ENCODE results near the gene GLRA3.
"Not testable (repeated sequence)": the region's sequence is repeated elsewhere in the genome, so short reads cannot be mapped to it uniquely, and the experiment has no call there.

Gene GLRA3

DNA sequence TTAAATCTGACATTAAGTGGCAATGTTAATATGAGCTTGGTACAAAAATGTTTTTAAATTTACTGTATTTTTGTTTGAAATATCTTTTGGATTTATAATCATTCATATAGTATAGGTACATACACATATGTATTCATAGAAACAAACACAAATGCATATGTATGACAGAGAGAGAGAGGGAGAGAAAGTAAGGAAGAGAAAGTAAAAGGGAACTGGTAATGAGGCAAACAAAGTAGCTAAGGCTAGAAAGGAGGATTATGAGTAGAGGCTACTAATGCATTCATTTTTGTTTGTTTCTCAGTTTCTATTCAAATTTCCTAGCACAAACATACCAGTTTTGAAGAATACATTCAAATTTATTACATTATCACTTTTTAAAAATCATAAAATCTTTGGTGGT is 132.4 kb downstream of the GLRA3 start:
- no peak for ATAC-seq
- TF ChIP-seq, protein P1, sequence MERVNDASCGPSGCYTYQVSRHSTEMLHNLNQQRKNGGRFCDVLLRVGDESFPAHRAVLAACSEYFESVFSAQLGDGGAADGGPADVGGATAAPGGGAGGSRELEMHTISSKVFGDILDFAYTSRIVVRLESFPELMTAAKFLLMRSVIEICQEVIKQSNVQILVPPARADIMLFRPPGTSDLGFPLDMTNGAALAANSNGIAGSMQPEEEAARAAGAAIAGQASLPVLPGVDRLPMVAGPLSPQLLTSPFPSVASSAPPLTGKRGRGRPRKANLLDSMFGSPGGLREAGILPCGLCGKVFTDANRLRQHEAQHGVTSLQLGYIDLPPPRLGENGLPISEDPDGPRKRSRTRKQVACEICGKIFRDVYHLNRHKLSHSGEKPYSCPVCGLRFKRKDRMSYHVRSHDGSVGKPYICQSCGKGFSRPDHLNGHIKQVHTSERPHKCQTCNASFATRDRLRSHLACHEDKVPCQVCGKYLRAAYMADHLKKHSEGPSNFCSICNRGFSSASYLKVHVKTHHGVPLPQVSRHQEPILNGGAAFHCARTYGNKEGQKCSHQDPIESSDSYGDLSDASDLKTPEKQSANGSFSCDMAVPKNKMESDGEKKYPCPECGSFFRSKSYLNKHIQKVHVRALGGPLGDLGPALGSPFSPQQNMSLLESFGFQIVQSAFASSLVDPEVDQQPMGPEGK (CRISPR knock-in tag; IDR thresholded peaks at IDR 0.05; ENCODE audit: borderline replicate concordance) = no peak
- TF ChIP-seq SNAI2 (CRISPR knock-in tag; IDR thresholded peaks at IDR 0.05) (no peak), PPARA (CRISPR knock-in tag; IDR thresholded peaks at IDR 0.05; ENCODE audit: borderline replicate concordance) (no peak), ARNTL (CRISPR knock-in tag; IDR thresholded peaks at IDR 0.05; ENCODE audit: borderline replicate concordance, low read depth) (no peak), CSDC2 (CRISPR knock-in tag; IDR thresholded peaks at IDR 0.05) (no peak), ISL1 (CRISPR knock-in tag; IDR thresholded peaks at IDR 0.05) (no peak), BACH2 (CRISPR knock-in tag; IDR thresholded peaks at IDR 0.05; ENCODE audit: borderline replicate concordance) (no peak), ZNF8 (CRISPR knock-in tag; IDR thresholded peaks at IDR 0.05) (no peak), RARB (CRISPR knock-in tag; IDR thresholded peaks at IDR 0.05) (no peak), ZC3H10 (CRISPR knock-in tag; IDR thresholded peaks at IDR 0.05) (no peak), ZNF565 (CRISPR knock-in tag; conservative IDR thresholded peaks at IDR 0.05; ENCODE audit: low read depth) (no peak), ESRRG (CRISPR knock-in tag; IDR thresholded peaks at IDR 0.05) (no peak), GLIS3 (CRISPR knock-in tag; IDR thresholded peaks at IDR 0.05) (no peak), ZFP30 (CRISPR knock-in tag; IDR thresholded peaks at IDR 0.05) (no peak), TCF4 (CRISPR knock-in tag; IDR thresholded peaks at IDR 0.05; ENCODE audit: borderline replicate concordance) (no peak)
- TF ChIP-seq, protein P2, sequence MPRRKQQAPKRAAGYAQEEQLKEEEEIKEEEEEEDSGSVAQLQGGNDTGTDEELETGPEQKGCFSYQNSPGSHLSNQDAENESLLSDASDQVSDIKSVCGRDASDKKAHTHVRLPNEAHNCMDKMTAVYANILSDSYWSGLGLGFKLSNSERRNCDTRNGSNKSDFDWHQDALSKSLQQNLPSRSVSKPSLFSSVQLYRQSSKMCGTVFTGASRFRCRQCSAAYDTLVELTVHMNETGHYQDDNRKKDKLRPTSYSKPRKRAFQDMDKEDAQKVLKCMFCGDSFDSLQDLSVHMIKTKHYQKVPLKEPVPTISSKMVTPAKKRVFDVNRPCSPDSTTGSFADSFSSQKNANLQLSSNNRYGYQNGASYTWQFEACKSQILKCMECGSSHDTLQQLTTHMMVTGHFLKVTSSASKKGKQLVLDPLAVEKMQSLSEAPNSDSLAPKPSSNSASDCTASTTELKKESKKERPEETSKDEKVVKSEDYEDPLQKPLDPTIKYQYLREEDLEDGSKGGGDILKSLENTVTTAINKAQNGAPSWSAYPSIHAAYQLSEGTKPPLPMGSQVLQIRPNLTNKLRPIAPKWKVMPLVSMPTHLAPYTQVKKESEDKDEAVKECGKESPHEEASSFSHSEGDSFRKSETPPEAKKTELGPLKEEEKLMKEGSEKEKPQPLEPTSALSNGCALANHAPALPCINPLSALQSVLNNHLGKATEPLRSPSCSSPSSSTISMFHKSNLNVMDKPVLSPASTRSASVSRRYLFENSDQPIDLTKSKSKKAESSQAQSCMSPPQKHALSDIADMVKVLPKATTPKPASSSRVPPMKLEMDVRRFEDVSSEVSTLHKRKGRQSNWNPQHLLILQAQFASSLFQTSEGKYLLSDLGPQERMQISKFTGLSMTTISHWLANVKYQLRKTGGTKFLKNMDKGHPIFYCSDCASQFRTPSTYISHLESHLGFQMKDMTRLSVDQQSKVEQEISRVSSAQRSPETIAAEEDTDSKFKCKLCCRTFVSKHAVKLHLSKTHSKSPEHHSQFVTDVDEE (CRISPR knock-in tag; IDR thresholded peaks at IDR 0.05) = no peak
- TF ChIP-seq, protein P3, sequence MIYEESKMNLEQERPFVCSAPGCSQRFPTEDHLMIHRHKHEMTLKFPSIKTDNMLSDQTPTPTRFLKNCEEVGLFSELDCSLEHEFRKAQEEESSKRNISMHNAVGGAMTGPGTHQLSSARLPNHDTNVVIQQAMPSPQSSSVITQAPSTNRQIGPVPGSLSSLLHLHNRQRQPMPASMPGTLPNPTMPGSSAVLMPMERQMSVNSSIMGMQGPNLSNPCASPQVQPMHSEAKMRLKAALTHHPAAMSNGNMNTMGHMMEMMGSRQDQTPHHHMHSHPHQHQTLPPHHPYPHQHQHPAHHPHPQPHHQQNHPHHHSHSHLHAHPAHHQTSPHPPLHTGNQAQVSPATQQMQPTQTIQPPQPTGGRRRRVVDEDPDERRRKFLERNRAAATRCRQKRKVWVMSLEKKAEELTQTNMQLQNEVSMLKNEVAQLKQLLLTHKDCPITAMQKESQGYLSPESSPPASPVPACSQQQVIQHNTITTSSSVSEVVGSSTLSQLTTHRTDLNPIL (CRISPR knock-in tag; IDR thresholded peaks at IDR 0.05; ENCODE audit: low read depth) = no peak

DNA sequence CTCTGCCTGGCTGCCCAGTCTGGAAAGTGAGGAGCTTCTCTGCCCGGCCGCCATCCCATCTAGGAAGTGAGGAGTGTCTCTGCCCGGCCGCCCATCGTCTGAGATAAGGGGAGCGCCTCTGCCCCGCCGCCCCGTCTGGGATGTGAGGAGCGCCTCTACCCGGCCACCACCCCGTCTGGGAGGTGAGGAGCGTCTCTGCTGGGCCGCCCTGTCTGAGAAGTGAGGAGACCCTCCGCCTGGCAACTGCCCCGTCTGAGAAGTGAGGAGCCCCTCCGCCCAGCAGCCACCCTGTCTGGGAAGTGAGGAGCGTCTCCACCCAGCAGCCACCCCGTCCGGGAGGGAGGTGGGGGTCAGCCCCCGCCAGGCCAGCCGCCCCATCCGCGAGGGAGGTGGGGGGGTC is 137.2 kb downstream of the GLRA3 start:
- ATAC-seq = not testable (repeated sequence)

DNA sequence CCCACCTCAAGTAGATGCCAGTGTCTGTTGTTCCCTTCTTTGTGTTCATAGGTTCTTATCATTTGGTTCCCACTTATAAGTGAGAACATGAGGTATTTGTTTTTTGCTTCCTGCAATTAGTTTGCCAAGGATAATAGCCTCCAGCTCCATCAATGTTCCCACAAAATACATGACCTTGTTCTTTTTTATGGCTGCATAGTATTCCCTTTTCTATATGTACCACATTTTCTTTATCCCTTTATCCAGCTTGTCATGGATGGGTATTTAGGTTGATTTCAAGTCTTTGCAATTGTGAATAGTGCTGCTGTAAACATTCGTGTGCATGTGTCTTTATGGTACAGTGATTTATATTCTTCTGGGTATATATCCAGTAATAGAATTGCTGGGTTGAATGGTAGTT is 138.4 kb downstream of the GLRA3 start:
- no peak for TF ChIP-seq PPARA (CRISPR knock-in tag; IDR thresholded peaks at IDR 0.05; ENCODE audit: borderline replicate concordance)
- TF ChIP-seq ZNF8 (CRISPR knock-in tag; IDR thresholded peaks at IDR 0.05) = peak; percentile 97
- TF ChIP-seq GLIS3 (CRISPR knock-in tag; IDR thresholded peaks at IDR 0.05) = no peak
- no peak for TF ChIP-seq BACH2 (CRISPR knock-in tag; IDR thresholded peaks at IDR 0.05; ENCODE audit: borderline replicate concordance)
- TF ChIP-seq, protein P1 (CRISPR knock-in tag; IDR thresholded peaks at IDR 0.05; ENCODE audit: borderline replicate concordance) = no peak
- TF ChIP-seq ISL1 (CRISPR knock-in tag; IDR thresholded peaks at IDR 0.05) = no peak
- no peak for ATAC-seq

DNA sequence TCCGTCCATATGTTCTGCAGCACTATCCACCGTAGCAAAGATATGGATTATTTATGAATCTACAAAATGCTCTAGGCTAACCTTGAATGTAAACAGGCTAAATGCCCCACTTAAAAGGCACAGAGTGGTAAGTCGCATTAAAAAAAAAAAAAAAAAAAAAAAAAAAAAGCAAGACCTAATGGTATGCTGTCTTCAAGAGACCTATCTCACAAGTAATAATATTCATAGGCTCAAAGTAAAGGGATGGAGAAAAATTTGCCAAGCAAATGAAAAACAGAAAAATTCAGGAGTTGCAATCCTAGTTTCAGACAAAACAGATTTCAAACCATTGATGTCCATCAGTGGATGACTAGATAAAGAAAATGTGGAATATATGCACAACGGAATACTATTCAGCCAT is 139.4 kb downstream of the GLRA3 start:
- no peak for ATAC-seq
- no peak for TF ChIP-seq ZNF8 (CRISPR knock-in tag; IDR thresholded peaks at IDR 0.05)
- no peak for TF ChIP-seq ESRRG (CRISPR knock-in tag; IDR thresholded peaks at IDR 0.05)
- TF ChIP-seq TOX (CRISPR knock-in tag; IDR thresholded peaks at IDR 0.05; ENCODE audit: borderline replicate concordance) = no peak
- TF ChIP-seq, protein P4, sequence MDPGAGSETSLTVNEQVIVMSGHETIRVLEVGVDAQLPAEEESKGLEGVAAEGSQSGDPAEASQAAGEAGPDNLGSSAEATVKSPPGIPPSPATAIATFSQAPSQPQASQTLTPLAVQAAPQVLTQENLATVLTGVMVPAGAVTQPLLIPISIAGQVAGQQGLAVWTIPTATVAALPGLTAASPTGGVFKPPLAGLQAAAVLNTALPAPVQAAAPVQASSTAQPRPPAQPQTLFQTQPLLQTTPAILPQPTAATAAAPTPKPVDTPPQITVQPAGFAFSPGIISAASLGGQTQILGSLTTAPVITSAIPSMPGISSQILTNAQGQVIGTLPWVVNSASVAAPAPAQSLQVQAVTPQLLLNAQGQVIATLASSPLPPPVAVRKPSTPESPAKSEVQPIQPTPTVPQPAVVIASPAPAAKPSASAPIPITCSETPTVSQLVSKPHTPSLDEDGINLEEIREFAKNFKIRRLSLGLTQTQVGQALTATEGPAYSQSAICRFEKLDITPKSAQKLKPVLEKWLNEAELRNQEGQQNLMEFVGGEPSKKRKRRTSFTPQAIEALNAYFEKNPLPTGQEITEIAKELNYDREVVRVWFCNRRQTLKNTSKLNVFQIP (CRISPR knock-in tag; IDR thresholded peaks at IDR 0.05; ENCODE audit: borderline replicate concordance, low read depth) = no peak
- TF ChIP-seq ZNF70 (CRISPR knock-in tag; IDR thresholded peaks at IDR 0.05) = no peak
- TF ChIP-seq ARNTL (CRISPR knock-in tag; IDR thresholded peaks at IDR 0.05; ENCODE audit: borderline replicate concordance, low read depth) = no peak
- no peak for TF ChIP-seq GLIS3 (CRISPR knock-in tag; IDR thresholded peaks at IDR 0.05)
- TF ChIP-seq, protein P2 (CRISPR knock-in tag; IDR thresholded peaks at IDR 0.05) = no peak
- TF ChIP-seq, protein P3 (CRISPR knock-in tag; IDR thresholded peaks at IDR 0.05; ENCODE audit: low read depth) = no peak
- TF ChIP-seq OSR1 (CRISPR knock-in tag; IDR thresholded peaks at IDR 0.05) = no peak
- TF ChIP-seq ZFP3 (CRISPR knock-in tag; IDR thresholded peaks at IDR 0.05) = no peak
- no peak for TF ChIP-seq PPARA (CRISPR knock-in tag; IDR thresholded peaks at IDR 0.05; ENCODE audit: borderline replicate concordance)
- TF ChIP-seq ZNF565 (CRISPR knock-in tag; conservative IDR thresholded peaks at IDR 0.05; ENCODE audit: low read depth) = no peak
- TF ChIP-seq SNAI2 (CRISPR knock-in tag; IDR thresholded peaks at IDR 0.05) = no peak

Data from SK-N-SH treated with all-trans-retinoic acid at 6 μM for 48 hours (cell line).